OCI-LY3 (cell line): ENCODE data around the gene ASCL5.

Source experiments
- EZH2phosphoT487 ChIP-seq: fragments of 200-600 bp; shearing (Covaris generic); IDR thresholded peaks from 2 replicates; pipeline ENCODE4 v1.6.1; 2018; ENCODE audit warnings: antibody characterized with exemption, mixed run types, low read depth
- TF ChIP-seq, protein P1 (sequence below): fragments of 200-600, 300-600 bp; sonication (generic); IDR thresholded peaks from 2 replicates; pipeline ENCODE4 v1.5.1; 2014; ENCODE audit warnings: antibody characterized with exemption, low read length, low read depth

DNA sequence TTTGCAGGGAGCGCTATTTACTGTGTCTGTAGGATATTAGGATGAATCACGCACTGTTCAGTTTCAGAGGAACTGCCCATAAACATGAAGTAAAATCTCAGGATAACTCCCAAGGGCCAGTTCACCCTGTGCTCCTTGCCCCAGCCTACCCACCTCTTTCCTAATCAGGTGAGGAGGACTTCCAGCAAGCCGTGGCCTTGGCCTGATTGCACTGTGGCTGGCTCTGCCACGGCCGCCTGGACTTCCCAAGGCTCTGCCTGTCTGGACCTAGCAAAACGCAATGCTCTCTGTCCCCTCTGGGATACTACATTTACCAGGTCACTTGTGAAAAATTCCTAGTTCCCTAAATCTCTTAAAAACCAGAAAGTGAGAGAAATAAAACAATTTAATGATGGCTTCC is 7.4 kb upstream of the ASCL5 start:
- TF ChIP-seq, protein P1, sequence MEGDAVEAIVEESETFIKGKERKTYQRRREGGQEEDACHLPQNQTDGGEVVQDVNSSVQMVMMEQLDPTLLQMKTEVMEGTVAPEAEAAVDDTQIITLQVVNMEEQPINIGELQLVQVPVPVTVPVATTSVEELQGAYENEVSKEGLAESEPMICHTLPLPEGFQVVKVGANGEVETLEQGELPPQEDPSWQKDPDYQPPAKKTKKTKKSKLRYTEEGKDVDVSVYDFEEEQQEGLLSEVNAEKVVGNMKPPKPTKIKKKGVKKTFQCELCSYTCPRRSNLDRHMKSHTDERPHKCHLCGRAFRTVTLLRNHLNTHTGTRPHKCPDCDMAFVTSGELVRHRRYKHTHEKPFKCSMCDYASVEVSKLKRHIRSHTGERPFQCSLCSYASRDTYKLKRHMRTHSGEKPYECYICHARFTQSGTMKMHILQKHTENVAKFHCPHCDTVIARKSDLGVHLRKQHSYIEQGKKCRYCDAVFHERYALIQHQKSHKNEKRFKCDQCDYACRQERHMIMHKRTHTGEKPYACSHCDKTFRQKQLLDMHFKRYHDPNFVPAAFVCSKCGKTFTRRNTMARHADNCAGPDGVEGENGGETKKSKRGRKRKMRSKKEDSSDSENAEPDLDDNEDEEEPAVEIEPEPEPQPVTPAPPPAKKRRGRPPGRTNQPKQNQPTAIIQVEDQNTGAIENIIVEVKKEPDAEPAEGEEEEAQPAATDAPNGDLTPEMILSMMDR = no peak
- TF ChIP-seq EZH2phosphoT487 = no peak
